ENCODE data around the gene TOX2.

- no peak for TF ChIP-seq ZNF76 (tag by site-specific recombination; IDR thresholded peaks at IDR 0.05; ENCODE audit: borderline replicate concordance, low read depth)
- no peak for TF ChIP-seq CTCF (tag by site-specific recombination; IDR thresholded peaks at IDR 0.05)
- no peak for TF ChIP-seq ZNF302 (tag by site-specific recombination; IDR thresholded peaks at IDR 0.05; ENCODE audit: low read depth)
- TF ChIP-seq ZNF274 (IDR thresholded peaks at IDR 0.05; ENCODE audit: low read length) = no peak
- TF ChIP-seq ZNF274 (tag by site-specific recombination; IDR thresholded peaks at IDR 0.05; ENCODE audit: borderline replicate concordance) = no peak
- no peak for TF ChIP-seq KLF8 (tag by site-specific recombination; IDR thresholded peaks at IDR 0.05)
- no peak for TF ChIP-seq ZNF580 (tag by site-specific recombination; IDR thresholded peaks at IDR 0.05)
- TF ChIP-seq KLF17 (tag by site-specific recombination; IDR thresholded peaks at IDR 0.05) = no peak
- TF ChIP-seq REPIN1 (tag by site-specific recombination; IDR thresholded peaks at IDR 0.05; ENCODE audit: low read depth) = no peak
- no peak for TF ChIP-seq GLI4 (tag by site-specific recombination; IDR thresholded peaks at IDR 0.05)
Observed at GRCh38 chr20:43942667-43943285, 28.1 kb downstream of the TOX2 start.

All from HEK293 (cell line).